Activated naive CD8-positive, alpha-beta T cell treated with anti-CD3 and anti-CD28 coated beads, Interleukin-2, amount 50 U/mL, for 16 hours (primary cell): ENCODE data around the gene TRABD.
A peak's percentile ranks its signal among the peaks of the same experiment; 100 is the strongest.

ENCODE experiments used
- DNase-seq: peaks from one replicate; pipeline ENCODE4 v3.0.0-alpha.2; 2020; ENCODE audit warnings: low read depth, low spot score

TRABD gene

GRCh38 chr22:50186761-50187523 is 1.2 kb downstream of the TRABD start:
- DNase-seq = no peak

DNA sequence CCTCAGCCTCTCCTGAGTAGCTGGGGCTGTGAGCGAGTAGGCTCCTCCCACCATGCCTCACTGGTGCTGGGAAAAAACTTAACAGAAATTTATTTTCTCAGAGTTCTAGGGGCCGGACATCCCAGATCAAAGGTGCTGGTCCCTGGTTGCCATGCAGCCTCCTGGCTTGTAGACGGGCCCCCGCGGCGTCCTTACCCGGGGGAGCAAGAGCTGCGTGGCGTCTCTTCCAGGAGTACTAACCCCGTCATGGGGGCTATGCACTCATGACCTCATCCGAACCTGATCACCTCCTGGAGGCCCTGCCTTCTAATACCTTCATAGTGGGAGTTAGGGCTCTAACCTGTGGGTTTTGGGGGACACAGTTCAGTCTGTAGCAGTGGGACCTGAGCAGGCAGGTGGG is 2.6 kb downstream of the TRABD start:
- no peak for DNase-seq

- DNase-seq = no peak
Measured at GRCh38 chr22:50189184-50189848, 3.6 kb downstream of the TRABD start.

DNA sequence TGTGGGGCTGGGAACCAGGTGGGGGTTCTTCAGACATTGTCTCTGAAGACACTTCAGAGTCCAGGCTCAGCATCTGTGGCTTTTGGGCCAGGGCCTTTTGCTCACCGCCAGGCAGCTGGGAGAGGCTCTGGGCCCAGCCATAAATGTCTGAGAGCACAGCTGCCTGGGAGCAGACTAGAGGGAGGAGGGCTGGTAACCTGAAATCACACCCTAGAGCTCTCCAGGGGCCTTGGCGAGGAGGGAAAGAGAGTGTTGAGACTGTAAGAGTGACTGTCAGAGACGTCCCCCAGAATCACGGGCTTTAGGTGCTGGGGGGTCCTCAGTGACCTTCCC is 4.1 kb downstream of the TRABD start:
- DNase-seq = no peak

- DNase-seq = peak; percentile 29
Measured at GRCh38 chr22:50190182-50190940, 4.6 kb downstream of the TRABD start.

- DNase-seq = peak; percentile 54
Measured at GRCh38 chr22:50190941-50191741, 5.4 kb downstream of the TRABD start.

- no peak for DNase-seq
Measured at GRCh38 chr22:50192436-50193204, 6.9 kb downstream of the TRABD start.

- no peak for DNase-seq
Measured at GRCh38 chr22:50193621-50194020, 7.9 kb downstream of the TRABD start.

DNA sequence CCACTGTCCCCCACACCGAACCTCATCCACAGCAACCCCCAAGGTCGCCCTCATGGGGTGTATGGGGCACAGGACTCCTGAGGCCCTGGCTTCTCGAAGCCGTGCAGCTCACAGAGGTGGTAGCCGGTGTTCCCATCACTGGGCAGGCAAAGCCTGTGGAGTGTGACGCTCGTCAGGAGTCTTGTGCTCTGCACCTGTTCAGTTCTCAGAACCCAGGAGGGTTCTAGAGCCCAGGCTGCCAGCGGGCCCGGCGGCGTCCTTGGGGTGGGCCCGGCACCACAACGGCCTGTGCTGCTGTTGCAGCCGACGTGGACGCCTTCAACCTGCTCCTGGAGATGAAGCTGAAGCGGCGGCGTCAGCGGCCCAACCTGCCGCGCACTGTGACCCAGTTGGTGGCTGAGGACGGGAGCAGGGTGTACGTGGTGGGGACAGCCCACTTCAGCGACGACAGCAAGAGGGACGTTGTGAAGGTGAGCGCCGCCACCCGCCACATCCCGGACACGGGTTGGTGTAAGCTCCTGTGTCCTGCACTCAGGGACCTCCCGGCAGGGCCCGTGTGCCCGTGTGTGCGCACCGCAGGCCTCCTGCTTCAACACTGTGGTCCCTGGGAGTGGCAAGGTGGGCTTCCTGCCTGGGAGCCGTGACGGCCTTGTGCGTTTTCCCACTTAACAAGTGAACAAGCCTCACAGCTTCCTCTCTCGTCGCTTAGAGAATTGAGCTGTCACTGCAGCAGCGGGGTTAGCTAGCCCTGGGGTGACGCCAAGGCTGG is 8.5 kb downstream of the TRABD start:
- no peak for DNase-seq

DNA sequence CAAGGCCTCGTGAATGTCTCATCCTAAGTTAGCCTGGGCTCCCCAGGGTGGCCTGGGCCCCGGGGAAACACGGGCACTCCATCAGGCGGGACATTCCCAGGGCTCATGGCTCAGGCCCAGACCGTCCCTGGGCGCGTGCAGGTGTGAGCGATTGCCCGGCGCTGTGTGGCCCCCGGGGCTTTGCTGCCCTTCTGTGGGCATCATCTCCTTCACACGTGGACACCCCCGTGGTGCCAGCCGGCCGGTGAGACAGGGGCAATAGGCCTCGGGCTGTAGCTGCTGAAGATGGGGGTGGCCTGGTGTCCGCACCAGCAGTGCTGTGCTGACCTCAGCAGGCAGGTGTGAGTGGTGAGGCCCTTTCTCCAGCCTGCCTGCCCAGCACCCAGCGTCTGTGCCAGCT is 10.5 kb downstream of the TRABD start:
- no peak for DNase-seq

DNA sequence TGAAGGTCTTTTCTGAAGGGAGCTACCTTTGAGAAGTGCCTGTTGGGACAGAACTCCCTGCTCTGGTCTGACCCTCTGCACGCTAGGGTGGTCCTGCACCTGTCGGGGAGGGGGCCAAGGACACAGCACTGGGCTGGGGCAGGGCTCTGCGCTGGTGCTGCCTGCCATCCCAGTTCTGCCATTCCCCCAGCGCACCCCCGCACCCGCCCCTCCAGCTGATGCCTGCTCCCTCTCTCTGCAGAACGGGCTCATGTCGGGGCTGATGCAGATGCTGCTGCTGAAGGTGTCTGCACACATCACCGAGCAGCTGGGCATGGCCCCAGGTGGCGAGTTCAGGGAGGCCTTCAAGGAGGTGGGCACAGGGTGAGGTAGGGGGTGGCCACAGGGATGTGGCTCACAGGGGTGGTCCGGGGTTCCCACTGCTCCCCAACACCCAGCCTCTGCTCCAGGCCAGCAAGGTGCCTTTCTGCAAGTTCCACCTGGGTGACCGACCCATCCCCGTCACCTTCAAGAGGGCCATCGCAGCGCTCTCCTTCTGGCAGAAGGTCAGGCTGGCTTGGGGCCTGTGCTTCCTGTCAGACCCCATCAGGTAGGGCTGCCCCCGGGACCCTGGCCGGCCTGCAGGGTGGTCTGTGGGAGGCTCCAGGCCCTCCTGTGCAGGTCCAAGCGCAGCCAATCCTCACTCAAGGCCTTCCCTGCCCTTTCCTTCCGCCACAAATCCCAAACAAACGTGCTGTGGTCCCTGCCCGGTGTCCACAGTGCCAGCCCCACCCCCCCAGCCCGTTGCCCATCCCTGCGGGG is 11.5 kb downstream of the TRABD start:
- no peak for DNase-seq

DNA sequence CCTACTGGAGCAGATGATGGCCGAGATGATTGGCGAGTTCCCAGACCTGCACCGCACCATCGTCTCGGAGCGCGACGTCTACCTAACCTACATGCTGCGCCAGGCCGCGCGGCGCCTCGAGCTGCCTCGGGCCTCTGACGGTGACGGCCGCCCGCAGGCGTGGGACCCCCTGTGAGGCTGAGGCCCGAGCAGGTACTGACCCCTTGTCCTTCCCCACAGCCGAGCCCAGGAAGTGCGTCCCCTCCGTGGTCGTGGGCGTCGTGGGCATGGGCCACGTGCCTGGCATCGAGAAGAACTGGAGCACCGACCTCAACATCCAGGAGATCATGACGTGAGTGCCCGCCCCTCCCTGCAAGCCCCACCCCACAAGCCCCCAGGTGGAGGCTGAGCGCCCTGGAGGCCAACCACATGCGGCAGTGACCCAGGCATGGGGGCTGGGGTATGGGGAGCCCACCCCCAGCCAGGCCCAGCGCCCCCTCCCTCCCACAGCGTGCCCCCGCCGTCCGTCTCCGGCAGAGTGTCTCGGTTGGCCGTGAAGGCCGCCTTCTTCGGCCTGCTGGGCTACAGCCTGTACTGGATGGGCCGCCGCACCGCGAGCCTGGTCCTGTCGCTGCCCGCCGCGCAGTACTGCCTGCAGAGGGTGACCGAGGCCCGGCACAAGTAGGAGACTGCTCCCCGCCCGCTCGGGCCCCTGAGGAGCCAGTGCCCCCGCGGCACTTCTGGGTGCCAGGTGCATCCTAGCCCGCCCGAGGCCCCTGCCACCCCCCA is 12.3 kb downstream of the TRABD start:
- no peak for DNase-seq

GRCh38 chr22:50198624-50199017 is 12.9 kb downstream of the TRABD start:
- DNase-seq = no peak

DNA sequence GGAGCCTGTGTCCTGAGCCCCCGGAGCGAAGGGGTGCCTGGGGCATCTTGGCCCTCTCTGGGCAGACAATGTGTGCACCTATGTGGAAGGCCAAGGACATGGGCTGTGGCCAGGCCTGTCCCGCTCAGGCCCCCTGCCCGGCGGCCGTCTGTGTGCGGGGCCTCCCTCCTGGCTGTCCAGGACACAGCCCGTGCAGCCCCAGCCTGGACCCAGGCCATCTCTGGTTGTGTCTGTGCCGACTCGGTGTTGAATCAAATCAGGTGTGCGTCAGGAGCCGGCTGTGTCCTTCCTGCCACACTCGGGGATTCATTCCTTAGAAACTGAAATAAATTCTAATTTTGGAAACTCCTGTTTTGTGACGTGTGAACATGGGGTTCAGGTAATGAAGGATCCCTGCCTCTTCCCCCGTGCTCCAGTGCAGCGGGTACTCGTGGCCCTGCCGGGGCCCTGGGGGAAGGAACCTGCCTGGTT is 13.6 kb downstream of the TRABD start:
- DNase-seq = no peak

DNA sequence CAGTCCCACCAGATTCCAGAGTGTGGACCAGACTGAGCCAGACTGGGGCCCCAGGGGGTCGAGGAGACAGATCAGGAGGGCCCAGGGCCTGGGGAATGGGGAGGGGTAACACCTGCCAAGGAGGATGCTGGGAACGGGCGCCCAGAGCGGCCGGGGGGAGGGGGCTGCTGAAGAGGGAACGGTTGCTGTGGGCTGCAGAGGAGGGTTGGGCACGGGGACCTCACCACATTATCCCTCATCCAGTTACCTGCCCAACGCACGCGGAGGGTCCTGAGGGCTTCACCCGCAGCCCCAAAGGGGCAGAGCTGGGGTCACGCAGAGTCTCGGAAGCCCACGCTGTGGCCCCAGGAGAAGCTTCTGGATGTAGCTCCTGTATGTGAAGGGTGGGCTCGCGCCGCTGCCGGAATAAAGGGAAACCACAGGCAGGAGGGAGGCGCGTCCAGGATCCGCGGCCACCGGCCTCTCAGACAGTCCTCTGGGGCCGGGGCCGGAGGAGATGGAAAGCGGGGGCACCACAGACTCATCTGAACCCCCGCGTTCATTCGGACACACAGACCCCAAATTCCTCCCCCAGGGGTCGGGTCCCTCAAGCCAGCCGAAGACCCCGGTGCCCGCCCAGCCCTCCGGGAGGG is 14.2 kb downstream of the TRABD start:
- DNase-seq = no peak

DNA sequence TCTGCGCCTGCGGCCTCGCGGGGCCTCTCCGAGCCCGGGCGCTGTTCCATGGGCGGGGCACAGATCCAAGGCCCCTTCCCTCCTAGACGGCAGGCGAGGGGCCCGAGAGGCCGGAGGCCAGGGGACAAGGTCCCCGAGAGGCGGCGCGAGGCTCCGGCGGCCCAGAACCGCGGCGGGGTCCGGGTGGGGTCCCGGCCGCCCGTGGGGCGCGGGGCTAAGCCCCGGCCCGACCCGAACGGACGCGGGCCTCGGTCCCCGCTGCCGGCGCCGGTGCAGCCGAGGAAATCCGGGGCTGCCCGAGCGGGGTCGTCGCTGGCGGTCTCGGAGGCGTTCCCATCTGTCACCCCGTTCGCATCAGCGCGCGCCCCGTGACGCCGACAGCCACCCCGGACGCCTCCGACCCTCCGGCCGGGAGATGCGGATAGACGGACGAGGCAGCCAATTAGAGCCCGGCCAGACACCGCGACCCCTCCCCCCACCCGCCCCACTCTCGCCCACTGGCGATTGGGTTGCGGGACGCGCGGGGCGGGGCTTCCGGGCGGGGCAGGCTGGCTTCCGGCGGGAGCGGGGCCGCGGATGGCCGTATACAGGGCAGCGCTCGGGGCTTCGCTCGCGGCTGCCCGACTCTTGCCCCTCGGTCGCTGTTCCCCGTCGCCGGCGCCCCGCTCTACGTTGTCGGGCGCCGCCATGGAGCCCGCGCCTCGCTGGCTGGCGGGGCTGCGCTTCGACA is 14.9 kb downstream of the TRABD start, which contains the start of gene SELENOO:
Gene SELENOO (plus strand): TSS at position 551 of the 730 bp plus-strand sequence. CDS start 26 bp downstream, at position 577.
- peak; percentile 88 for DNase-seq
